ENCODE data around the gene DCLRE1C. TPM values are rescaled to one million over a fixed set of nuclear protein-coding genes. Genes with fewer than 3 reads are reported as not detected.

The DCLRE1C gene
- polyA plus RNA-seq, 2 of the 4 experiments (the other 2 are of a cell fraction): 4.6 to 8.3 TPM

- TF ChIP-seq SMC3 (IDR thresholded peaks at IDR 0.05) (no peak), FOXS1 (CRISPR knock-in tag; IDR thresholded peaks at IDR 0.05) (no peak), NFE2L2 (conservative IDR thresholded peaks at IDR 0.05; ENCODE audit: low read length) (no peak), RCOR1 (IDR thresholded peaks at IDR 0.05; ENCODE audit: low read depth, low read length) (no peak), PBX3 (IDR thresholded peaks at IDR 0.05) (no peak), POLR2AphosphoS2 (conservative IDR thresholded peaks at IDR 0.05; ENCODE audit: low read length) (no peak), RAD21 (conservative IDR thresholded peaks at IDR 0.05 in 1 of 2, IDR thresholded peaks at IDR 0.05 in 1 of 2) (no peak), KDM5A (IDR thresholded peaks at IDR 0.05) (no peak), FOSB (CRISPR knock-in tag; IDR thresholded peaks at IDR 0.05) (no peak), MAX (IDR thresholded peaks at IDR 0.05) (no peak), ESRRA (IDR thresholded peaks at IDR 0.05; ENCODE audit: borderline replicate concordance, low read length) (no peak), E2F6 (IDR thresholded peaks at IDR 0.05; ENCODE audit: borderline replicate concordance, low read depth) (no peak), SREBF2 (IDR thresholded peaks at IDR 0.05) (no peak), ZC3H11A (IDR thresholded peaks at IDR 0.05) (no peak), KDM1A (IDR thresholded peaks at IDR 0.05; ENCODE audit: low read depth) (no peak), GATA3 (IDR thresholded peaks at IDR 0.05; ENCODE audit: borderline replicate concordance) (no peak), CBX2 (IDR thresholded peaks at IDR 0.05; ENCODE audit: borderline replicate concordance, low read depth) (no peak), FOSL2 (IDR thresholded peaks at IDR 0.05) (no peak), FOSL2 (CRISPR knock-in tag; IDR thresholded peaks at IDR 0.05) (no peak), TFCP2L1 (CRISPR knock-in tag; IDR thresholded peaks at IDR 0.05) (no peak)
- peak overlapping the region; percentile 96; the same call in 2 of the 3 replicates for H3K4me3 ChIP-seq
- H3K4me2 ChIP-seq: peak overlapping the region; percentile 78
- FAIRE-seq: no peak
- CTCF ChIA-PET: interaction anchor here (1.0 kb wide), 1 partner anchor 95 kb away, joined by 3 read pairs; no protein-coding TSS in a partner anchor
- ATAC-seq: no peak
- POLR2A ChIA-PET: interaction anchor here (0.5 kb wide), 1 partner anchor 94 kb away, joined by 4 read pairs; no protein-coding TSS in a partner anchor
- H3K27ac ChIP-seq: peak overlapping the region in 1 of 2 experiments; percentile 64; a peak in 3 of 6 replicates
- no peak for DNase-seq (ENCODE audit: low read depth in 1 of 2, low spot score in 1 of 2)
- H3K4me1 ChIP-seq: peaks cover 38% of the 10 kb centered on the region
- WGBS (ENCODE audit: missing lambda C conversion rate): 92% methylated on average over 9 of the region's 9 CpGs
- no peaks in the 10 kb centered on the region for H3K9me3 ChIP-seq
These were observed 77.1 kb downstream of the DCLRE1C start for GRCh38 chr10:14876764-14877163.

- peak in 1 of 2 experiments; percentile 45; a peak in 1 of 4 replicates for TF ChIP-seq CEBPB (IDR thresholded peaks at IDR 0.05)
- TF ChIP-seq ZNF302 (CRISPR knock-in tag; IDR thresholded peaks at IDR 0.05): no peak
- TF ChIP-seq JUN (IDR thresholded peaks at IDR 0.05): 0 out of 5 replicates have a peak, but pooled peaks of 1 of the 2 experiments have one; percentile 30
- POLR2A ChIA-PET: no interaction called here
- FAIRE-seq (no peak), DNase-seq (ENCODE audit: low read depth in 1 of 2, low spot score in 1 of 2) (no peak), ATAC-seq (no peak)
- no peaks in the 10 kb centered on the region for H3K9me3 ChIP-seq
- H3K4me1 ChIP-seq: peaks cover 32% of the 10 kb centered on the region
- 95% methylated on average over 12 of the region's 12 CpGs for WGBS (ENCODE audit: missing lambda C conversion rate)
- H3K4me2 ChIP-seq: no peak overlapping the region
- H3K27ac ChIP-seq: no peak overlapping the region
- CTCF ChIA-PET: interaction anchor here (0.9 kb wide), 1 partner anchor 17 kb away, joined by 3 read pairs; no protein-coding TSS in a partner anchor
- H3K4me3 ChIP-seq: no peak overlapping the region
These were observed 78.0 kb downstream of the DCLRE1C start for GRCh38 chr10:14875941-14876340.

- 58% methylated on average over 2 of the region's 2 CpGs for WGBS (ENCODE audit: missing lambda C conversion rate)
- Histone ChIP-seq H3K9me3 (no peaks in the 10 kb centered on the region), H3K4me2 (no peak overlapping the region), H3K4me3 (no peak overlapping the region), H3K27ac (no peak overlapping the region), H3K4me1 (peaks cover 22% of the 10 kb centered on the region)
- no peak for DNase-seq (ENCODE audit: low read depth in 1 of 2, low spot score in 1 of 2)
- ChIA-PET CTCF (interaction anchor here (1.1 to 2.2 kb wide), 2 partner anchors 10 to 98 kb away, joined by 3 to 5 read pairs; no protein-coding TSS in a partner anchor), POLR2A (no interaction called here)
- no peak for ATAC-seq
- FAIRE-seq: no peak
- TF ChIP-seq MAZ (IDR thresholded peaks at IDR 0.05; ENCODE audit: borderline replicate concordance, low read depth, low read length): no peak
- TF ChIP-seq BCL3 (IDR thresholded peaks at IDR 0.05): no peak
- TF ChIP-seq BHLHE40 (IDR thresholded peaks at IDR 0.05; ENCODE audit: low read depth, low read length): no peak
- TF ChIP-seq ZFP36 (IDR thresholded peaks at IDR 0.05; ENCODE audit: borderline replicate concordance, partially characterized antibody): no peak
- TF ChIP-seq JUNB (IDR thresholded peaks at IDR 0.05): no peak
- TF ChIP-seq CHD2 (IDR thresholded peaks at IDR 0.05; ENCODE audit: low read length, partially characterized antibody): no peak
- no peak for TF ChIP-seq ZNF302 (CRISPR knock-in tag; IDR thresholded peaks at IDR 0.05)
- no peak for TF ChIP-seq SREBF2 (IDR thresholded peaks at IDR 0.05)
- TF ChIP-seq CTCF (IDR thresholded peaks at IDR 0.05): no peak
- no peak for TF ChIP-seq HES2 (IDR thresholded peaks at IDR 0.05)
These were observed 80.7 kb downstream of the DCLRE1C start for GRCh38 chr10:14873090-14873760.

All from A549 (cell line).